Kidney capillary endothelial cell (primary cell): ENCODE measurements around the gene HOGA1.
"Not testable (repeated sequence)": the region's sequence is repeated elsewhere in the genome, so short reads cannot be mapped to it uniquely, and the experiment has no call there.

Experiments
- DNase-seq: peaks from one replicate; pipeline ENCODE4 v3.0.0-alpha.2; 2018; ENCODE audit warnings: low spot score

Gene HOGA1

DNA sequence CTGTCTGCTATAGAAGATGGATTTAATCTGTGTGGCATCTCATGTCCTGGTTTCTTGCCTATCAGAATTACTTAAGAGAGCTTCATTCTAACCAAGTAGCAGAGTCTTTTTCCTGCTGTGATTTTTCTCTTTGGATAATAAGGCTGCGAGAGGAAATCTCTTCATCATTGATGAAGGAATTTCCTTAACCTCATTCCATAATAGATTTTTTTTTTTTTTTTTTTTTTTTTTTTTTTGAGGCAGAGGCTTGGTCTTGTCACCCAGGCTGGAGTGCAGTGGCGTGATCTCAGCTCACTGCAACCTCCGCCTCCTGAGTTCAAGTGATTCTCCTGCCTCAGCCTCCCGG is 65.2 kb downstream of the HOGA1 start:
- not testable (repeated sequence) for DNase-seq

DNA sequence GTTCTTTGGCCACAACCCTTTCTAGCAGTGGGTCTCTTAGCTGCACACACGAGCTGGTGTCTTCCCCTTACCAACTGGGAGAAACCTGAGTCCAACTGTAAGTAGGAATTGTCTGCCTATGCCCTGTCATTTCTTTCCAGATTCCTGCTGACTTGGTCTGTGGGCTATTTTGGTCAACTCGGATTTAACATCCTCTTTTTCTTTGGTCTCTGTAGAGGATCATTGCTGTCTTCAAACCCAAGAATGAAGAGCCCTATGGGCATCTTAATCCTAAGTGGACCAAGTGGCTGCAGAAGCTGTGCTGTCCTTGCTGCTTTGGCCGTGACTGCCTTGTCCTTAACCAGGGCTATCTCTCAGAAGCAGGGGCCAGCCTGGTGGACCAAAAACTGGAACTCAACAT is 66.5 kb downstream of the HOGA1 start:
- DNase-seq, result no peak

- no peak for DNase-seq
These were observed 67.6 kb downstream of the HOGA1 start for GRCh38 chr10:97651773-97652172.

DNA sequence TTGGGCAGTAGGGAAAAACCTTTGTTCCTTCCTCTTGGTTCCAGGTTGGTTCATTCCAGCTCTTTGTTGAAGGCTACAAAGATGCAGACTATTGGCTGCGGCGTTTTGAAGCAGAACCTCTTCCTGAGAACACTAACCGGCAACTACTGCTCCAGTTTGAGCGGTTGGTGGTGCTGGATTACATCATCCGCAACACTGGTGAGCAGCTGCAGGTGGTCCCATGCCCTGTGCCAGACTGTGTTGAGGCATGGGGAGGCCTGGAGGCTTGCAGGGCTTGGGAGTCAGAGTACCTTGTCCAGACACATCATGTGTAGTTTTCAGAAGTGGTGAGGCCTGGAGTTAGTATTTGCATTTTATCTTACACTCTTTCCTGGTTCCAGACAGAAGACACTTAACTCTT is 72.6 kb downstream of the HOGA1 start:
- DNase-seq, result no peak

GRCh38 chr10:97659589-97659988 is 75.4 kb downstream of the HOGA1 start:
- no peak for DNase-seq
